NCI-H345 (cell line): ENCODE measurements around the gene TASP1.
"Not testable (repeated sequence)": the region's sequence is repeated elsewhere in the genome, so short reads cannot be mapped to it uniquely, and the experiment has no call there.

Experiments
- DNase-seq: peaks from one replicate; lab custom pipeline; 2025; lab: John Stamatoyannopoulos, UW

Gene TASP1

GRCh38 chr20:13493143-13493542 is 145.6 kb downstream of the TASP1 start:
- no peak for DNase-seq

- no peak for DNase-seq
These were observed 146.7 kb downstream of the TASP1 start for GRCh38 chr20:13492001-13492481.

- no peak for DNase-seq
These were observed 151.5 kb downstream of the TASP1 start for GRCh38 chr20:13487202-13487601.

GRCh38 chr20:13486694-13487093 is 152.0 kb downstream of the TASP1 start:
- no peak for DNase-seq

GRCh38 chr20:13485576-13485975 is 153.2 kb downstream of the TASP1 start:
- DNase-seq, result no peak

- not testable (repeated sequence) for DNase-seq
These were observed 153.7 kb downstream of the TASP1 start for GRCh38 chr20:13485019-13485418.

- DNase-seq, result not testable (repeated sequence)
These were observed 155.3 kb downstream of the TASP1 start for GRCh38 chr20:13483472-13483871.

- no peak for DNase-seq
These were observed 160.4 kb downstream of the TASP1 start for GRCh38 chr20:13478366-13478765.

GRCh38 chr20:13474467-13474866 is 164.3 kb downstream of the TASP1 start:
- no peak for DNase-seq

GRCh38 chr20:13469262-13469661 is 169.5 kb downstream of the TASP1 start:
- no peak for DNase-seq

GRCh38 chr20:13468166-13468565 is 170.6 kb downstream of the TASP1 start:
- no peak for DNase-seq

- no peak for DNase-seq
These were observed 174.0 kb downstream of the TASP1 start for GRCh38 chr20:13464702-13465101.

- no peak for DNase-seq
These were observed 176.8 kb downstream of the TASP1 start for GRCh38 chr20:13461849-13462458.

GRCh38 chr20:13458860-13459451 is 179.8 kb downstream of the TASP1 start:
- DNase-seq, result peak; percentile 34

GRCh38 chr20:13457487-13457886 is 181.2 kb downstream of the TASP1 start:
- no peak for DNase-seq

GRCh38 chr20:13455713-13456112 is 183.0 kb downstream of the TASP1 start:
- no peak for DNase-seq

- DNase-seq, result no peak
These were observed 185.4 kb downstream of the TASP1 start for GRCh38 chr20:13453367-13453766.

- no peak for DNase-seq
These were observed 186.1 kb downstream of the TASP1 start for GRCh38 chr20:13452470-13453124.

GRCh38 chr20:13449868-13450434 is 188.8 kb downstream of the TASP1 start:
- no peak for DNase-seq

- no peak for DNase-seq
These were observed 191.1 kb downstream of the TASP1 start for GRCh38 chr20:13447385-13448180.

- no peak for DNase-seq
These were observed 195.0 kb downstream of the TASP1 start for GRCh38 chr20:13443690-13444089.

- no peak for DNase-seq
These were observed 195.7 kb downstream of the TASP1 start for GRCh38 chr20:13442986-13443385.
